Activated T-helper 17 cell treated with anti-CD3 and anti-CD28 coated beads, Interleukin-2, amount 50 U/mL, for 72 hours (primary cell): Measurements from ENCODE around the gene BRF1. TPM values are rescaled to one million over a fixed set of nuclear protein-coding genes. Genes with fewer than 3 reads are reported as not detected.
A peak's percentile ranks its signal among the peaks of the same experiment; 100 is the strongest.

ENCODE experiments used
- ATAC-seq: fragments of 150-1000 bp; cut with Tn5 transposase; replicated peaks from 2 replicates; pipeline ENCODE4 v1.10.0; 2021; ENCODE audit warnings: mild to moderate bottlenecking, moderate library complexity
- H3K27ac Mint-ChIP-seq: one replicate; pipeline ENCODE4 v1.8.0; 2022; ENCODE audit warnings: mixed read lengths
- H3K27me3 Mint-ChIP-seq: one replicate; pipeline ENCODE4 v1.8.0; 2022; ENCODE audit warnings: mixed read lengths
- H3K36me3 Mint-ChIP-seq: one replicate; pipeline ENCODE4 v1.8.0; 2022; ENCODE audit warnings: low read depth, mild to moderate bottlenecking, mixed read lengths
- H3K4me1 Mint-ChIP-seq: one replicate; pipeline ENCODE4 v1.8.0; 2022; ENCODE audit warnings: mixed read lengths
- H3K4me3 Mint-ChIP-seq: one replicate; pipeline ENCODE4 v1.8.0; 2022; ENCODE audit warnings: mild to moderate bottlenecking, mixed read lengths
- H3K9me3 Mint-ChIP-seq: one replicate; pipeline ENCODE4 v1.8.0; 2022; ENCODE audit warnings: mixed read lengths
- total RNA-seq, 2 donors: library from RNA; stranded (reverse); gene quantifications; one replicate each; pipeline ENCODE4 v1.2.3, GENCODE V29; 2022

The BRF1 gene
- total RNA-seq, 2 donors from 2014 or later, result 28.6 to 35.1 TPM

DNA sequence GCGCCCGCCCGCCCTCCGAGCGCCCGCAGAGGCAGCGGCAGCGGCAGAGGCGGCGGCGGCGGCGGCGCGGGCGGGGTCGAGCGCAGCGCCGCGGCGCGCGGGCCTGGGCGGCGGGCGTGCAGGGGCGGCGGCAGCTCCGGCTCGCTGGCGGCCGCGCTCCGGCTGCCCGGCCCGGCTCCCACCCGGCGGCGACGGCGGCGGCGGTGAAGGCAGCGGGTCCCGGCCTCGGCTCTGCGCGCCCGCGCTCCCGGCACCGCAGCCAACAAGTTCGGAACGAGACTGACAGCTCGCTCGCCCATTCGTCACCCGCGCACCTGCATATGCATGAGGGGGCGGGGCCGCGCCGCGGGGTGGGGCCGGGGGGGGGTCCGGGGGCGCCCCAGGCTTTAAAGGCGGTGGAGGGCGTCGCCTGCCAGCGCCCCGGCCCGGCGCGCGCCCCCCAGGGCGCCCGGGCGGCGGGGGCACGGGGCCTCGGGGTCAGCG lies 132.3 kb downstream of the BRF1 start, which contains the start of gene JAG2:
Gene JAG2 (minus strand): TSS at position 281 of the 483 bp plus-strand sequence. CDS start 356 bp downstream, outside the sequence.
- Mint-ChIP-seq H3K4me1 (peaks cover 7% of the 10 kb centered on the region), H3K9me3 (no peaks in the 10 kb centered on the region), H3K36me3 (no peaks in the 10 kb centered on the region), H3K4me3 (peak within 1 kb of the TSS; percentile 68), H3K27me3 (peaks cover 15% of the 10 kb centered on the region), H3K27ac (no peak within 1 kb of the TSS)
- peak; percentile 43 for ATAC-seq

DNA sequence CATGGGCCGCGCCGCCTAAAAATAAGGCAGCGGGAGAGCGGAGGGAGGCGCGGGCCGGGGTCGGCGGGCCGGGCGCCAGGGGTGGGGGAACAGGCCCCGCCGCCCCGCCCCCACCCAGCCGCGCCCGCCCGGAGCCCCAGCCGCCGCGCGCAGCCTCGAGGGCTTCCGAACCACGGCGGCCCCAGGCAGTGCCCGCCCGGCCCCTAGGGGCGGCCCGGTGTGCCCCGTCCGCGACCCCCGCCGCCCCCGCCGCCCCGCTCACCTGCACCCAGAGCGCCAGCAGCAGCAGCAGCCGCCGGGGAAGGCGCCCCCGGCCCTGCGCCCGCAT lies 132.7 kb downstream of the BRF1 start:
- H3K4me3 Mint-ChIP-seq, result no peak overlapping the region
- H3K4me1 Mint-ChIP-seq, result peaks cover 7% of the 10 kb centered on the region

DNA sequence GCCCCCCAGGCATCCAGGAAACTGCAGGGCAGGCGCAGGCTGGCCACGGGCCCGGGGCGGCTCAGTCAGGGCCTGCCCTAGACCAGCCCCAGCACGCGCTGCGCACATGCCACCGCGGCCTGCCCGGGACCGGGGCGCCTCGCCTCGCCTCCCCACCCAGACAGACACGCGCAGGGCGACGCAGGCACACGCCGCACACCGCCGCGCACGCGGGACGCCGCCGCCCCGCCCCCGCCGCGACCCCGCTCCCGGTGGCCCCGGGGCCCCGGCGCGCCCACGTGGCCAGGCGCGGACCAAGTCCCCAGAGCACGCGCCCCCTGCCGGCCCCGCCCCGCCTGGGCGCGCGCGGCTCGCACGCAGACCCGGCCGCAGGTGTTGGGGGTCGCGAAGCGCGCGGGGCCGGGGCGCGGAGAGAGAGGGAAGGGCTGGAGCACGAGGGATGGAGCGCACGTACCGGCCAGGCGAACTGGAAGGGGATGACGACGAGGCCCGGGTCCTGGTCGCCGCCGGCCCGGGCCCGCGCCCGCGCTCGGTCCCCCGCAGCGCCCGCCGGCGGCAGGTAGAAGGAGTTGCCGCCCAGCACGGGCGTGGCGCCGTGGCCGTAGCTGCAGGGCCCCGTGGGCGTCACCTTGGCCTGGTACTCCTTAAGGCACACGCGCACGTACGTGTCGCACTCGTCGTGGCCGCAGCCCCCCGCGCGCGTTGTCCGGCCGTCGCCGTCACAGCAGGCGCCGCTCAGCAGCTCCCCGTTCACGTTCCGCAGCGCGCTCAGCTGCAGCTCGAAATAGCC lies 133.3 kb downstream of the BRF1 start:
- no peaks in the 10 kb centered on the region for H3K9me3 Mint-ChIP-seq
- ATAC-seq, result no peak
- H3K4me3 Mint-ChIP-seq, result no peak overlapping the region
- peaks cover 15% of the 10 kb centered on the region for H3K27me3 Mint-ChIP-seq
- no peaks in the 10 kb centered on the region for H3K36me3 Mint-ChIP-seq
- no peak overlapping the region for H3K27ac Mint-ChIP-seq
- H3K4me1 Mint-ChIP-seq, result peaks cover 7% of the 10 kb centered on the region

More for the DNA sequence above, 132.7 kb downstream of the BRF1 start:
- Mint-ChIP-seq H3K36me3 (no peaks in the 10 kb centered on the region), H3K27me3 (peaks cover 15% of the 10 kb centered on the region), H3K27ac (no peak overlapping the region), H3K9me3 (no peaks in the 10 kb centered on the region)
- ATAC-seq, result no peak

DNA sequence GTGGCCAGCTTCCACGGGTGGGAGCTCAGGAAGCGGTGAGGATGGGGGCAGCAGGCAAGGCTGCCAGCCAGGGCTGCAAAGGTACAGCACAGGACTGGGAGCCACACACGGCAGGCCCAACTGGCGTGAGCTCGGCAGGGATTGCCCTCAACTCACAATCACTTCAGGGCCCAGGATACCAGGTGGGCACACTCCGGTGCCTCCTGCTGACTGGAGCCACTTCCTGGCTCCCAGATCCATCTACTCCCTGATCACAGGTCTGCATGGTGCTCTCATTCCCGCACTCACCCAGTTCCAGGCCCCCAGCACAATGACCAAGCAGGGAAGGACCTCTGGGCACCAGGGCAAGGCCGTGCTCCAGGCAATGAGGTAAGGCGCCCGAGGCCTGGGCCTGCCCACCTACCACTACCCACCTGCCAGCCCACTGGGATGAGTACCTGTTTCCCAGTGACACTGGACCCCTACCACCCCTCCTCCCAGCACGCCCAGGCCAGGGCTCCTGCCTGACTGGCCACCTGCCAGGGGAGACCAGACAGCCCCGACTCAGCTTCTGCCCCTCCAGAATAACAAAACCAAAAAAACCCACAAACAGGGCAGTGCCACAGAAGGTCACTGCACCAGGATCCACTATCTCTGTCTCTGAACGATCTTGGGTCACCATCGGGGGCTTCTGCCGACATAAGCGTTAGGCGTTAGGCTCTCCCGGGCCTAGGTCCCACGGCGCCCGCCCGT lies 134.1 kb downstream of the BRF1 start:
- no peaks in the 10 kb centered on the region for H3K36me3 Mint-ChIP-seq
- no peak overlapping the region for H3K27ac Mint-ChIP-seq
- H3K4me1 Mint-ChIP-seq, result peaks cover 7% of the 10 kb centered on the region
- H3K4me3 Mint-ChIP-seq, result peak overlapping the region; percentile 44
- peaks cover 13% of the 10 kb centered on the region for H3K27me3 Mint-ChIP-seq
- no peak for ATAC-seq
- no peaks in the 10 kb centered on the region for H3K9me3 Mint-ChIP-seq

DNA sequence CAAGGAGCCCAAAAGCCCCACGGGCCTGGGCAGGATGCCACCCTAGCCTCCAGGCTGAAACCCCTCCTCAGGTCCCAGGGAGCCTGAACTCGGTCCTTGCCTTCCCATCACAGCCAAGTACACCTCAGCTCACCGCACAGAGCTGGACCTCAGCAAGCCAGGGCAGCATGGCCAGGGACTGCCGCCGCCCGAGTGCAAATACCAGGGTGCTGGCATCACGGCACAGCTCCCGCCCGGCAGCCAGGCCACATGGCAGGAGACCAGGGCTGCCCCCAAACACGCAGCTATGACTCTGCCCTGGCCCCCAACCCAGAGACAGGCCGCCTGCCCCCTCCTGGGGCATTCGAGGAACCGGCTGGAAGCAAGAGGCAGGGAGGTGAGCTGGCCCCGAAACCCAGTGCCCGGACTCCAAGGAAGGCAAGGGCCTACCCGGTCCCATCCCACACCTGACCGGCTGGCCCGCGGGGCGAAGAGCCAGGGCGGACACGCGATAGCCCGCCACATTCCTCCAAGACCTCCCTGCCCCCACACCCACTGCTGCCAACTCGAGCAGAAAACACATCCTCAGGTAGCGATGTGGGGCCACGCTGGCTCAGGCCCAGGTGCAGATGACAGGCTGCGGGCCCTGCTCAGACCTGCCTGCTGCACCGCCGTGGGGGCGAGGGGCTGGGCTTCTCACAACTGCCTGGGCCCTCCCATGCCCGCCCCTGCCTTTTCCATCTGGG lies 134.9 kb downstream of the BRF1 start:
- no peak overlapping the region for H3K27ac Mint-ChIP-seq
- H3K9me3 Mint-ChIP-seq, result no peaks in the 10 kb centered on the region
- H3K4me1 Mint-ChIP-seq, result peaks cover 7% of the 10 kb centered on the region
- no peak overlapping the region for H3K4me3 Mint-ChIP-seq
- no peak for ATAC-seq
- H3K36me3 Mint-ChIP-seq, result no peaks in the 10 kb centered on the region
- peaks cover 12% of the 10 kb centered on the region for H3K27me3 Mint-ChIP-seq

DNA sequence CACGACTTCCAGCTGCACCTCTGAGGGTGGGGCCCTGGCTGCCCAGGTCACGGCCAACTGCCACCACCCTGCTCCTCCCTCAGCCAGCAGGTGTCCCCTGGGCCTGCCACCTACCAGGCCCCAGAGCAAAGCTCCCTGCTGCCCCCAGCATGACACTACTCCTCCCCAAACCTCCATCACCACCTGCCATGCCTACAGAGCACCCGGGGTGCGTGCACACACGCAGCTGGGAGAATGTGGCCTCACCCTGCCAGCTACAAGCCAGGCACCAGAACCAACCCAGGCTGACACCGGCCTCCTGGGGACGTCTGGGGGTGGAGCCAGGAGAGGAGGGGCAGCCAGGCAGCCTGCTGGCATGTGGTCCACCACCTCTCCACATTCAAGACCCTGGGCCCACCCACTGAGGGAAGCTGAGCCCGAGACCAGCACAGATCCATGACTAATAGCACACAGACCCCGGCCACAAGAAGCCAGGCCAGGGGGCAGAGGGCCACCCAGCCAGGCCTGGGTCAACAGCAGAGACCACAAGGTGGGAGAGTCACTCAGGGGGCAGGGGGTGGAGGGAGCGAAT lies 135.6 kb downstream of the BRF1 start:
- ATAC-seq, result no peak
- Mint-ChIP-seq H3K4me3 (no peak overlapping the region), H3K27ac (no peak overlapping the region), H3K36me3 (no peaks in the 10 kb centered on the region), H3K27me3 (peaks cover 12% of the 10 kb centered on the region), H3K4me1 (peaks cover 7% of the 10 kb centered on the region), H3K9me3 (no peaks in the 10 kb centered on the region)

DNA sequence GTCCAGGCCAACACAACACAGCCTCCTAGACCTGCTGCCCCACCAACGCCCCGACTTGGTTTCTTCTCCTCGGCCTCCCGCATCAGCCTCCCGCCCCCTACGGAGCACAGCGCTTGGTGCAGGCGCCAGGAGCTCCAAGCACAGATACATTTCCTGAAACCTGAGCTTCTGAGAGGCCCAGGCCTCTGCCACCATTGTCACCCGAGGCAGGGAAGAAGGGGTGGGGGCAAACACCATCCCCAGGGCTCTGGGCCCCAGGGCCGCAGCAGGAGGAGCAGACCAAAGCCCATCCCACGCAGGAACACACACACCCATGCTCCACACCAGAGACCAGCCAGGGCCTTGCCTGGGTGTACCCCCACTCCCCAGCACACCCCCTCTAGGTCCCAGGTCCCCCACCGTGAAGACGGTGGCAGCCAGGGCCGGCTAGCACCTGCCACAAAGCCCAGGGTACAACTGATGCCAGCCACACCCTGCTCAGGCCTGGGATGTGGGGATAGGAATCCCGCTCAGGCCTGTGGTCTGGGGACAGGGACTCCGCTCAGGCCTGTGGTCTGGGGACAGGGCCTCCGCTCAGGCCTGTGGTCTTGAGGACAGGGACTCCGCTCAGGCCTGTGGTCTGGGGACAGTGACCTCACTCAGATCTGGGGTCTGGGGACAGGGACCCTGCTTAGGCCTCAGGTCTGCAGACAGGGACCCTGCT lies 137.6 kb downstream of the BRF1 start:
- no peak overlapping the region for H3K4me3 Mint-ChIP-seq
- no peaks in the 10 kb centered on the region for H3K36me3 Mint-ChIP-seq
- ATAC-seq, result no peak
- H3K9me3 Mint-ChIP-seq, result no peaks in the 10 kb centered on the region
- H3K27me3 Mint-ChIP-seq, result peaks cover 5% of the 10 kb centered on the region
- H3K27ac Mint-ChIP-seq, result no peak overlapping the region
- H3K4me1 Mint-ChIP-seq, result no peaks in the 10 kb centered on the region

DNA sequence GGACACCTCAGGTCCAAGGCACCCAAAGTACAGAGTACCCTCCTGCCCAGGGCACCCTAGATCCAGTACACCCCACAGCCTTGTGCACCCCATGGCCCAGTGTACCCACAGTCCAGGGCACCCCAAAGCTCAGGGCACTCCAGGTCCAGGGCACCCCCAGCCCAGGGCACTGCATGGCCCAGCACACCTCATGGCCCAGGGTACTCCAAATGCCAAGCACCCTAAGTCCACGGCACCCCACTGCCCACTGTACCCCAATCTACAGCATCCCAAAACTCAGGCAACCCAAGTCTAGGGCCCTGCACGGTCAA lies 138.2 kb downstream of the BRF1 start:
- Mint-ChIP-seq H3K36me3 (no peaks in the 10 kb centered on the region), H3K27ac (no peak overlapping the region), H3K4me3 (no peak overlapping the region), H3K27me3 (peaks cover 5% of the 10 kb centered on the region), H3K9me3 (no peaks in the 10 kb centered on the region), H3K4me1 (no peaks in the 10 kb centered on the region)
- no peak for ATAC-seq

DNA sequence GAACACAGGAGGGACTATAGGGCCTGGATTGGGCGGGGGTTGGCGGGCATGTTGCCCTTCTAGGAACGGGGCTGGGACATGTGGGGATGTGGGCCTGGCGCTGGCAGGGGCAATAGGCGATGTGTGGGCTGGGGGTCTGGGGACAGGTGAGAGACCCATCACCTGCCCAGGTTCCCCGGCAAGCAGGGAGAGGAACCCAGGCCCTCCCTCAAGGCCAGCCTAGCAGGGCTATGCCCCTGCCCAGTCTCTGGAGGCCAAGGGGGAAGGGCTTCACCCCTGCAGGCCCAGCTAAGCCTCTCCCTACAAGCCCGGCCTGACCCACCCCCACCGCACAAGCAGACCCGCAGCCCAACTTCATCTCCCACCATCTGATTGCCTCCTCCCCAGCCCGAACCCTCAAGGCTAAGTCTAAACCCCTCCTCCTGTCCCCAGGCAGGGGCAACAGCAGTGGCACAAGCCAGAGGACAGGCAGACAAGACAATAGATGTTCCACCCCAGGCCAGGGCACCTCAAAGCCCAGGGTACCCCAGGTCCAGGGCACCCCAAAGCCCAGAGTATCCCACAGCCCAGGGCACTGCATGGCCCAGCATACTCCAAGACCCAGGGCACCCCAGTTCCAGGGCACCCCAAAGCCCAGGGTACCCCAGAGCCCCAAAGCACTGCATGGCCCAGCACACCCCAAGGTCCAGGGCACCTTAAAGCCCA lies 138.7 kb downstream of the BRF1 start:
- Mint-ChIP-seq H3K9me3 (no peaks in the 10 kb centered on the region), H3K4me3 (no peak overlapping the region), H3K36me3 (no peaks in the 10 kb centered on the region), H3K27ac (no peak overlapping the region), H3K27me3 (peaks cover 5% of the 10 kb centered on the region), H3K4me1 (no peaks in the 10 kb centered on the region)
- ATAC-seq, result peak; percentile 48

DNA sequence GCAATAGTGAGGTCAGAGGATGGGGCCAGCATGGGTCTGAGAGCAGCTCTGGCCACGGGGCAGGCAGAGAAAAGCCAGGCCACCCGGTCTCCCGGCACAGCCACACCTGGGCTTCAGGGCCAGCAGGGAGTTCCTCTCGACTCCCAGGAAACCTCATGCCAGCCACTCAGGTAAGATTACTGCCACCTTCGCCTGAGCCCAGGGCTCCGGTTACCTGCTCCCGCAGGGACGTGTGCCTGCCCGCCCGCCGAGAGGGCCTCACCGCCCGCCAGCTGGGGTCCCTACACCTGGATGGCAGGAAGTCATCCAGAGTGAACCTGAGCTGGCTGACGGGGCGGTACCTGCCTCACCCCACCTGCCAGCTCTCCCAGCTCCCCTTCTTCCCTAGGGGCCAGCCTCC lies 139.5 kb downstream of the BRF1 start:
- ATAC-seq, result no peak
- Mint-ChIP-seq H3K4me3 (no peak overlapping the region), H3K4me1 (no peaks in the 10 kb centered on the region), H3K9me3 (no peaks in the 10 kb centered on the region), H3K36me3 (no peaks in the 10 kb centered on the region), H3K27me3 (no peaks in the 10 kb centered on the region), H3K27ac (no peak overlapping the region)

DNA sequence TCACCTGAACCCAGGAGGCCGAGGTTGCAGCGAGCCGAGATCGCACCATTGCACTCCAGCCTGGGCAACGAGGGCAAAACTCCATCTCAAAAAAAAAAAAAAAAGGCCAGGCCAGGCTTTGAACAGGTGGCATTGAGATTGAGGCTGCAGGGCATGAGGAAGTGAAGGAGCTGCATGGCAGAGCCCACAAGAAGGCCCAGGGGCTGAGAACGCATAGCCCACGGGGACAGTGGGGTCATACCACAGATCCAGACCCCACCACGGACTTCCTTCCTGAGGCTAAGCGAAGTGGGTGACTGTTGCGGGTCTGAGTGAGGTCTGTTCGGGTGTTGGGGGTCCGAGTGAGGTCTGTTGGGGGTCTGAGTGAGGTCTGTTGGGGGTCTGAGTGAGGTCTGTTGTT lies 140.0 kb downstream of the BRF1 start:
- no peaks in the 10 kb centered on the region for H3K4me1 Mint-ChIP-seq
- no peak overlapping the region for H3K4me3 Mint-ChIP-seq
- no peak overlapping the region for H3K27ac Mint-ChIP-seq
- ATAC-seq, result no peak
- H3K27me3 Mint-ChIP-seq, result no peaks in the 10 kb centered on the region
- no peaks in the 10 kb centered on the region for H3K9me3 Mint-ChIP-seq
- no peaks in the 10 kb centered on the region for H3K36me3 Mint-ChIP-seq

DNA sequence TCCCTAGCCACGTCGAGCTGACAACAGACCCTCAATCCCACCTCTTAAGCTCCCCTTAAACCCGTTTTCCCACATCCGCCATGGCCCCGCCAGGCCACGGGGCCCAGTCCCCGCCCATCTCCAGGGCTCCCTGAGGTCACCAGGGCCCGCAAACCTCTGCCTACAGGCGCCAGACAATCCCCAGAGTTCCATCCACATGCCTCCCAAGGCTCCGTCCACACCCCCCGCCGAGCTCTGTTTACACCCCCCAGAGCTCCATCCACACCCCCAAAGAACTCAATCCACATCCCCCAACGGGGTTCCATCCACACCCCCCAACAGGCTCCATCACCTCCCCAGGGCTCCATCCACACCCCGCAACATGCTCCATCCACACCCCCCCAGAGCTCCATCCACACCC lies 141.5 kb downstream of the BRF1 start:
- H3K4me1 Mint-ChIP-seq, result no peaks in the 10 kb centered on the region
- no peak for ATAC-seq
- H3K27ac Mint-ChIP-seq, result no peak overlapping the region
- no peak overlapping the region for H3K4me3 Mint-ChIP-seq
- no peaks in the 10 kb centered on the region for H3K36me3 Mint-ChIP-seq
- no peaks in the 10 kb centered on the region for H3K27me3 Mint-ChIP-seq
- no peaks in the 10 kb centered on the region for H3K9me3 Mint-ChIP-seq
